K562 (cell line): ENCODE results near the gene CAMSAP2. TPM values are rescaled to one million over a fixed set of nuclear protein-coding genes. Genes with fewer than 3 reads are reported as not detected.

Experiments
- FUS ChIP-seq: fragments of 200-400 bp; formaldehyde crosslinking; optimal IDR thresholded peaks from 2 replicates; pipeline ENCODE3; 2017; ENCODE audit warnings: low read depth, low read length
- HOMEZ ChIP-seq: fragments of 250-450 bp; sonication (Bioruptor Pico); IDR thresholded peaks from 2 replicates; pipeline ENCODE4 v1.4.0; 2020; ENCODE audit warnings: mild to moderate bottlenecking, moderate library complexity
- MCM3 ChIP-seq: fragments of 450-650 bp; IDR thresholded peaks from 2 replicates; pipeline ENCODE4 v1.6.1; 2016
- RHOXF2B ChIP-seq: fragments of 250-450 bp; sonication (Bioruptor Pico); conservative IDR thresholded peaks from 2 replicates; pipeline ENCODE4 v1.5.1; 2021
- ZNF212 ChIP-seq: fragments of 450-650 bp; formaldehyde crosslinking; IDR thresholded peaks from 2 replicates; pipeline ENCODE4 v1.4.0; 2020; ENCODE audit warnings: mild to moderate bottlenecking
- ZNF318 ChIP-seq, 2 experiments: fragments of 450-650 bp; IDR thresholded peaks; 2 replicates each; pipeline ENCODE4 v1.6.1; 2016; ENCODE audit warnings: mild to moderate bottlenecking in 2 of 2, borderline replicate concordance in 1 of 2, low read depth in 1 of 2, moderate library complexity in 1 of 2
- ZNF717 ChIP-seq: fragments of 250-450 bp; sonication (Bioruptor Pico); IDR thresholded peaks from 2 replicates; pipeline ENCODE4 v1.5.0; 2021
- polyA plus RNA-seq, 8 experiments: library from polyadenylated mRNA; depleted of rRNA in 4 of 8; stranded (reverse) in 5 of 8; unstranded in 3 of 8; fragments of >200 nt; fragmentation: Nextera tagmentation in 2 of 8; fragmentation: Illumina TruSeq in 1 of 8; extraction: Ambion mirVana in 2 of 8; extraction: Trizol in 1 of 8; gene quantifications; 2 replicates each; pipeline versions ENCODE4 v1.2.1 to v1.2.3, GENCODE V29; 2011 to 2014; ENCODE audit warnings: inconsistent platforms in 1 of 8, missing spikeins in 1 of 8
- total RNA-seq, 7 experiments: library from RNA; depleted of rRNA in 6 of 7; stranded (reverse); fragments of >200 nt in 6 of 7; fragmentation: Illumina TruSeq in 2 of 7; extraction: Trizol in 2 of 7; gene quantifications; 2 replicates each; pipeline versions ENCODE4 v1.2.1 to v1.2.3, GENCODE V29; 2011 to 2021; ENCODE audit warnings: low replicate concordance in 1 of 7
- TF ChIP-seq, protein P1 (sequence below): fragments of 200-400 bp; formaldehyde crosslinking; IDR thresholded peaks from 2 replicates; pipeline ENCODE4 v1.6.1; 2017; ENCODE audit warnings: mild to moderate bottlenecking, low read depth, low read length, moderate library complexity

CAMSAP2 gene
- total and polyA plus RNA-seq, 9 of the 15 experiments (the other 6 are each of a cell fraction or from before 2014, with no cell fraction given): 1.4 to 7.5 (median 2.7) TPM

- TF ChIP-seq ZNF717 (CRISPR knock-in tag) (no peak), FUS (no peak), ZNF212 (CRISPR knock-in tag) (no peak), MCM3 (no peak), RHOXF2B (CRISPR knock-in tag) (no peak), ZNF318 (IDR thresholded peaks at IDR 0.05; ENCODE audit: borderline replicate concordance in 1 of 2, low read depth in 1 of 2) (no peak), HOMEZ (no peak)
- TF ChIP-seq, protein P1, sequence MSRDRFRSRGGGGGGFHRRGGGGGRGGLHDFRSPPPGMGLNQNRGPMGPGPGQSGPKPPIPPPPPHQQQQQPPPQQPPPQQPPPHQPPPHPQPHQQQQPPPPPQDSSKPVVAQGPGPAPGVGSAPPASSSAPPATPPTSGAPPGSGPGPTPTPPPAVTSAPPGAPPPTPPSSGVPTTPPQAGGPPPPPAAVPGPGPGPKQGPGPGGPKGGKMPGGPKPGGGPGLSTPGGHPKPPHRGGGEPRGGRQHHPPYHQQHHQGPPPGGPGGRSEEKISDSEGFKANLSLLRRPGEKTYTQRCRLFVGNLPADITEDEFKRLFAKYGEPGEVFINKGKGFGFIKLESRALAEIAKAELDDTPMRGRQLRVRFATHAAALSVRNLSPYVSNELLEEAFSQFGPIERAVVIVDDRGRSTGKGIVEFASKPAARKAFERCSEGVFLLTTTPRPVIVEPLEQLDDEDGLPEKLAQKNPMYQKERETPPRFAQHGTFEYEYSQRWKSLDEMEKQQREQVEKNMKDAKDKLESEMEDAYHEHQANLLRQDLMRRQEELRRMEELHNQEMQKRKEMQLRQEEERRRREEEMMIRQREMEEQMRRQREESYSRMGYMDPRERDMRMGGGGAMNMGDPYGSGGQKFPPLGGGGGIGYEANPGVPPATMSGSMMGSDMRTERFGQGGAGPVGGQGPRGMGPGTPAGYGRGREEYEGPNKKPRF: no peak
- TF ChIP-seq, all 486 proteins: peak for 12
These were observed 147.1 kb downstream of the CAMSAP2 start (continued) for GRCh38 chr1:200885623-200886402.
